BE2C (cell line): ENCODE measurements around the gene CRIP2.

Source experiments
- DNase-seq: peaks from one replicate; pipeline ENCODE4 v3.0.0-alpha.2; 2020
- H3K27me3 ChIP-seq: fragments of 250-450 bp; sonication (Bioruptor Pico); 2 replicates; pipeline ENCODE4 v1.5.1; 2020; ENCODE audit warnings: mild to moderate bottlenecking
- H3K36me3 ChIP-seq: fragments of 250-450 bp; sonication (Bioruptor Pico); 2 replicates; pipeline ENCODE4 v1.5.1; 2020; ENCODE audit warnings: mild to moderate bottlenecking
- H3K4me1 ChIP-seq: fragments of 250-450 bp; sonication (Bioruptor Pico); 2 replicates; pipeline ENCODE4 v1.5.1; 2020
- H3K4me3 ChIP-seq: 2 replicates; pipeline ENCODE4 v1.5.1; 2011; ENCODE audit warnings: low read depth, low read length
- H3K9me3 ChIP-seq: fragments of 250-450 bp; sonication (Bioruptor Pico); 2 replicates; pipeline ENCODE4 v1.5.1; 2020
- CTCF ChIP-seq: IDR thresholded peaks from 2 replicates; pipeline ENCODE4 v1.5.1; 2012; ENCODE audit warnings: mild to moderate bottlenecking, low read depth, low read length

Gene CRIP2

GRCh38 chr14:105484069-105484996 lies 9.7 kb downstream of the CRIP2 start:
- Histone ChIP-seq H3K4me1 (peaks cover 60% of the 10 kb centered on the region), H3K9me3 (no peaks in the 10 kb centered on the region), H3K36me3 (peaks cover 6% of the 10 kb centered on the region), H3K27me3 (no peaks in the 10 kb centered on the region), H3K4me3 (no peak overlapping the region)
- DNase-seq, result no peak
- no peak for TF ChIP-seq CTCF

GRCh38 chr14:105484997-105485393 lies 10.4 kb downstream of the CRIP2 start:
- H3K9me3 ChIP-seq, result no peaks in the 10 kb centered on the region
- no peak for TF ChIP-seq CTCF
- H3K27me3 ChIP-seq, result no peaks in the 10 kb centered on the region
- H3K4me3 ChIP-seq, result no peak overlapping the region
- H3K36me3 ChIP-seq, result no peaks in the 10 kb centered on the region
- DNase-seq, result no peak
- H3K4me1 ChIP-seq, result peaks cover 55% of the 10 kb centered on the region

GRCh38 chr14:105485739-105486162 lies 11.1 kb downstream of the CRIP2 start:
- Histone ChIP-seq H3K4me3 (peak overlapping the region; percentile 58), H3K36me3 (no peaks in the 10 kb centered on the region), H3K9me3 (no peaks in the 10 kb centered on the region), H3K4me1 (peaks cover 49% of the 10 kb centered on the region), H3K27me3 (no peaks in the 10 kb centered on the region)
- DNase-seq, result peak; percentile 92
- peak; percentile 87 for TF ChIP-seq CTCF

GRCh38 chr14:105486163-105486973 lies 11.7 kb downstream of the CRIP2 start, which contains the start of gene CRIP1:
CRIP1 (plus strand) TSS chr14:105486886; CDS start chr14:105487260, 374 bp downstream.
- Histone ChIP-seq H3K9me3 (no peaks in the 10 kb centered on the region), H3K4me3 (peak within 1 kb of the TSS; percentile 58), H3K4me1 (peaks cover 49% of the 10 kb centered on the region), H3K36me3 (no peaks in the 10 kb centered on the region), H3K27me3 (no peaks in the 10 kb centered on the region)
- no peak for TF ChIP-seq CTCF
- no peak for DNase-seq

GRCh38 chr14:105486974-105487448 lies 12.4 kb downstream of the CRIP2 start:
- no peaks in the 10 kb centered on the region for H3K36me3 ChIP-seq
- peak overlapping the region; percentile 58 for H3K4me3 ChIP-seq
- TF ChIP-seq CTCF, result no peak
- H3K4me1 ChIP-seq, result peaks cover 52% of the 10 kb centered on the region
- H3K9me3 ChIP-seq, result no peaks in the 10 kb centered on the region
- DNase-seq, result peak; percentile 61
- no peaks in the 10 kb centered on the region for H3K27me3 ChIP-seq
